HEK293T (cell line): ENCODE measurements around the gene CLCN1.

Source experiments
- ARNT ChIP-seq: fragments of 450-650 bp; IDR thresholded peaks from 2 replicates; pipeline ENCODE4 v1.6.1; 2017; ENCODE audit warnings: mild to moderate bottlenecking
- BHLHE40 ChIP-seq: fragments of 450-650 bp; IDR thresholded peaks from 2 replicates; pipeline ENCODE4 v1.6.1; 2016; ENCODE audit warnings: mild to moderate bottlenecking, moderate library complexity, borderline replicate concordance
- CTBP1 ChIP-seq: fragments of 450-650 bp; IDR thresholded peaks from 2 replicates; pipeline ENCODE4 v1.6.1; 2016; ENCODE audit warnings: borderline replicate concordance
- ELF4 ChIP-seq: fragments of 450-650 bp; IDR thresholded peaks from 2 replicates; pipeline ENCODE4 v1.6.1; 2017; ENCODE audit warnings: antibody characterized with exemption
- FOXA1 ChIP-seq: fragments of 450-650 bp; IDR thresholded peaks from 2 replicates; pipeline ENCODE4 v1.6.1; 2016; ENCODE audit warnings: mild to moderate bottlenecking
- FOXK2 ChIP-seq: fragments of 450-650 bp; IDR thresholded peaks from 2 replicates; pipeline ENCODE4 v1.6.1; 2016; ENCODE audit warnings: mild to moderate bottlenecking
- FOXM1 ChIP-seq: fragments of 450-650 bp; IDR thresholded peaks from 2 replicates; pipeline ENCODE4 v1.6.1; 2017; ENCODE audit warnings: mild to moderate bottlenecking, borderline replicate concordance
- HDGF ChIP-seq: fragments of 450-650 bp; IDR thresholded peaks from 2 replicates; pipeline ENCODE4 v1.6.1; 2017; ENCODE audit warnings: antibody characterized with exemption, borderline replicate concordance
- NFRKB ChIP-seq: fragments of 450-650 bp; IDR thresholded peaks from 2 replicates; pipeline ENCODE4 v1.6.1; 2016; ENCODE audit warnings: mild to moderate bottlenecking, moderate library complexity
- SP1 ChIP-seq: fragments of 450-650 bp; IDR thresholded peaks from 2 replicates; pipeline ENCODE4 v1.6.1; 2017
- SUZ12 ChIP-seq: fragments of 450-650 bp; IDR thresholded peaks from 2 replicates; pipeline ENCODE4 v1.6.1; 2016; ENCODE audit warnings: mild to moderate bottlenecking
- TARDBP ChIP-seq: fragments of 450-650 bp; IDR thresholded peaks from 2 replicates; pipeline ENCODE4 v1.6.1; 2016

- TF ChIP-seq TARDBP (no peak), FOXA1 (no peak), ARNT (no peak), ELF4 (no peak), SP1 (no peak), SUZ12 (no peak), NFRKB (no peak), HDGF (no peak), FOXM1 (no peak), BHLHE40 (no peak), CTBP1 (no peak), FOXK2 (no peak)
Observed at GRCh38 chr7:143295870-143296269, 20.0 kb upstream of the CLCN1 start.
